B cell (primary cell): Measurements from ENCODE around the gene SOX18. TPM values are rescaled to one million over a fixed set of nuclear protein-coding genes. Genes with fewer than 3 reads are reported as not detected.

Source experiments
- ATAC-seq: fragments of 200-7000 bp; cut with Tn5 transposase; one replicate; pipeline ENCODE4 v1.10.0; 2021; ENCODE audit warnings: low read depth, mild to moderate bottlenecking, moderate number of reproducible peaks, moderate library complexity
- CTCF ChIA-PET: fragments of 350-600 bp; sonication (Branson Sonifier 250); formaldehyde crosslinking; loops from one replicate; lab custom pipeline; 2021; ENCODE audit warnings: antibody characterized with exemption, inconsistent platforms; lab: Charles Lee
- POLR2A ChIA-PET: fragments of 350-600 bp; sonication (Branson Sonifier 250); formaldehyde crosslinking; loops from one replicate; lab custom pipeline; 2021; ENCODE audit warnings: antibody characterized with exemption; lab: Charles Lee
- DNase-seq: peaks from one replicate; pipeline ENCODE4 v3.0.0; 2013
- H2AFZ ChIP-seq: 2 replicates; pipeline ENCODE4 v1.6.1; 2012; ENCODE audit warnings: mild to moderate bottlenecking, low read depth, low read length; ENCODE audit not compliant: insufficient read depth, poor library complexity, severe bottlenecking
- H3K27ac ChIP-seq, 2 donors: 1 replicate in 1 of 2; 2 replicates in 1 of 2; pipeline ENCODE4 v1.5.1; 2012 to 2013; ENCODE audit warnings: low read length in 2 of 2, mild to moderate bottlenecking in 2 of 2, moderate library complexity in 1 of 2
- H3K27me3 ChIP-seq, 4 experiments: fragments of 200-600 bp in 1 of 4; sonication (generic) in 1 of 4; replicated peaks in 1 of 4; 1 replicate in 2 of 4; 2 replicates in 2 of 4; pipeline versions ENCODE4 v1.6.1 to v1.7.0; 2013 to 2016; ENCODE audit warnings: low read length in 3 of 4, mild to moderate bottlenecking in 2 of 4, mixed read lengths in 1 of 4, moderate library complexity in 1 of 4; ENCODE audit not compliant: insufficient read depth in 4 of 4, control insufficient read depth in 3 of 4; ENCODE audit errors: control extremely low read depth in 1 of 4
- H3K36me3 ChIP-seq, 2 experiments: replicated peaks in 1 of 2; 1 replicate in 1 of 2; 2 replicates in 1 of 2; pipeline versions ENCODE4 v1.6.1 to v1.7.1; 2013; ENCODE audit warnings: low read length in 1 of 2; ENCODE audit not compliant: insufficient read depth in 2 of 2, control insufficient read depth in 1 of 2; ENCODE audit errors: control extremely low read depth in 1 of 2, extremely low read depth in 1 of 2
- H3K4me1 ChIP-seq, 2 donors: fragments of 200-600 bp in 1 of 2; sonication (generic) in 1 of 2; 1 replicate in 1 of 2; 2 replicates in 1 of 2; pipeline versions ENCODE4 v1.5.1 to v1.6.1; 2013 to 2017; ENCODE audit warnings: low read length in 2 of 2; ENCODE audit not compliant: control insufficient read depth in 2 of 2, insufficient read depth in 2 of 2
- H3K4me2 ChIP-seq: replicated peaks from 2 replicates; pipeline ENCODE3; 2012; ENCODE audit warnings: mild to moderate bottlenecking, low read depth, low read length; ENCODE audit not compliant: poor library complexity, severe bottlenecking
- H3K4me3 ChIP-seq, 5 experiments: fragments of 200-600 bp in 1 of 5; sonication (generic) in 1 of 5; 1 replicate in 3 of 5; 2 replicates in 2 of 5; pipeline versions ENCODE4 v1.5.1 to v1.7.0; 2011 to 2016; ENCODE audit warnings: low read length in 4 of 5, mild to moderate bottlenecking in 4 of 5, low read depth in 2 of 5, control low read depth in 1 of 5, moderate library complexity in 1 of 5; ENCODE audit not compliant: insufficient read depth in 1 of 5; ENCODE audit errors: control extremely low read depth in 1 of 5, extremely low read depth in 1 of 5
- H3K79me2 ChIP-seq: fragments of 200-600 bp; sonication (generic); one replicate; pipeline ENCODE4 v1.6.0; 2016; ENCODE audit warnings: low read length; ENCODE audit not compliant: control insufficient read depth, insufficient read depth
- H3K9ac ChIP-seq: fragments of 200-600 bp; sonication (generic); 2 replicates; pipeline ENCODE4 v1.6.1; 2017; ENCODE audit warnings: mild to moderate bottlenecking, low read length, moderate library complexity
- H3K9me3 ChIP-seq, 3 donors: one replicate each; pipeline versions ENCODE4 v1.6.1 to v1.7.1; 2013; ENCODE audit warnings: low read length in 2 of 3; ENCODE audit not compliant: control insufficient read depth in 2 of 3, insufficient read depth in 1 of 3; ENCODE audit errors: control extremely low read depth in 1 of 3
- H4K20me1 ChIP-seq: 2 replicates; pipeline ENCODE4 v1.6.0; 2012; ENCODE audit warnings: mild to moderate bottlenecking, low read length; ENCODE audit not compliant: insufficient read depth, control insufficient read depth, poor library complexity, severe bottlenecking
- H3K27ac Mint-ChIP-seq: one replicate; pipeline ENCODE4 v1.8.0; 2021; ENCODE audit warnings: mixed read lengths
- H3K27me3 Mint-ChIP-seq: one replicate; pipeline ENCODE4 v1.8.0; 2021; ENCODE audit warnings: mixed read lengths
- H3K4me1 Mint-ChIP-seq: one replicate; pipeline ENCODE4 v1.8.0; 2021; ENCODE audit warnings: mixed read lengths
- H3K4me3 Mint-ChIP-seq: one replicate; pipeline ENCODE4 v1.8.0; 2021; ENCODE audit warnings: mixed read lengths
- H3K9me3 Mint-ChIP-seq: one replicate; pipeline ENCODE4 v1.8.0; 2022; ENCODE audit warnings: mixed read lengths; ENCODE audit not compliant: insufficient read depth
- EZH2 ChIP-seq: IDR thresholded peaks from 2 replicates; pipeline ENCODE4 v1.6.1; 2012; ENCODE audit warnings: borderline replicate concordance, low read depth, mild to moderate bottlenecking, moderate library complexity, low read length; ENCODE audit not compliant: insufficient read depth, poor library complexity, severe bottlenecking
- WGBS: methylation state at CpG from one replicate; pipeline ENCODE4 v1.1.5; 2013; ENCODE audit warnings: missing lambda C conversion rate; ENCODE audit not compliant: insufficient coverage; 5-methylcytosine and 5-hydroxymethylcytosine counted together
- intact Hi-C: fragments of 100-400 bp; cut with micrococcal nuclease; formaldehyde crosslinking; loops from one replicate; pipeline ENCODE4 v1.10.0; 2022
- polyA plus RNA-seq: library from polyadenylated mRNA; depleted of rRNA; stranded (reverse); fragments of >200 nt; gene quantifications from 2 replicates; pipeline ENCODE4 v1.2.3, GENCODE V29; 2012
- total RNA-seq, 2 donors: library from RNA; stranded (reverse); fragments of 120-200 nt in 1 of 2; gene quantifications; 1 replicate in 1 of 2; 2 replicates in 1 of 2; pipeline versions ENCODE4 v1.2.3 to v1.2.4, GENCODE V29; 2013 to 2022
- TF ChIP-seq, protein P1 (sequence below): fragments of 200-600 bp; IDR thresholded peaks from one replicate; pipeline ENCODE4 v1.8.0; 2022; ENCODE audit warnings: antibody characterized with exemption, mild to moderate bottlenecking

The SOX18 gene
- total and polyA plus RNA-seq, 2 donors (not counting 1 experiment from before 2014, with no cell fraction given): not detected

DNA sequence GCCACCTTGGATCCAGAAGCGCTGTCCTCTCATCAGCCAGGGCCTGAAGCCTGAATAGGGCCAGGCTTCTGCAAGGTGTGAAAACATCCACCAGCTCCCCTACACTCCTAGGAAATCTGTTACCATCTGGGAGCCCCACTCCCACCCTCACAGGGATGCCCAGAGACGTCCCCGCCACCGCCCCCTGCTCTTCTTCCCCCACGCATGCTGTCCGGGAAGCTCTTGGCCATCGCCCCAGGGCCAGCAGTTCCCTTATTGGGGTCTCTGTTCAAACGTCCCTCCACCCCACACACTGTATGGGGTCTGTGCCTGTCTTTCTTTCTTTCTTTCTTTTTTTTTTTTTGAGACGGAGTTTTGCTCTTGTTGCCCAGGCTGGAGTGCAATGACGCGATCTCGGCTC lies 26.1 kb upstream of the SOX18 start:
- Histone ChIP-seq H3K4me3 (no peak overlapping the region), H3K27ac (peak overlapping the region in 1 of 2 donors; percentile 9), H2AFZ (no peak overlapping the region), H3K27me3 (no peaks in the 10 kb centered on the region), H3K4me2 (no peak overlapping the region), H3K79me2 (peaks cover 20% of the 10 kb centered on the region), H3K9ac (no peak overlapping the region), H3K4me1 (peaks cover 21 to 70% of the 10 kb centered on the region in 2 donors), H3K9me3 (no peaks in the 10 kb centered on the region), H4K20me1 (peaks cover 70% of the 10 kb centered on the region), H3K36me3 (peaks cover 0 to 48% of the 10 kb centered on the region in 2 experiments)
- POLR2A ChIA-PET: interaction anchor here (0.5 to 5.5 kb wide), 3 partner anchors 10 to 1231 kb away, joined by 3 to 55 read pairs (median 24); no protein-coding TSS in a partner anchor
- WGBS: 95% methylated on average over 8 of the region's 12 CpGs
- Mint-ChIP-seq H3K27me3 (no peaks in the 10 kb centered on the region), H3K9me3 (no peaks in the 10 kb centered on the region), H3K4me1 (peaks cover 54% of the 10 kb centered on the region), H3K4me3 (no peak overlapping the region), H3K27ac (peak overlapping the region; percentile 72)
- DNase-seq: no peak
- ATAC-seq: no peak
- CTCF ChIA-PET: interaction anchor here (0.7 to 11.8 kb wide), 3 partner anchors 36 to 578 kb away, joined by 4 to 220 read pairs (median 65); no protein-coding TSS in a partner anchor
- intact Hi-C loops: loop anchor here (5.0 kb wide), 2 partner anchors 118 to 182 kb away; partner anchors contain the start of genes PCMTD2 and UCKL1
- no peak for TF ChIP-seq EZH2

DNA sequence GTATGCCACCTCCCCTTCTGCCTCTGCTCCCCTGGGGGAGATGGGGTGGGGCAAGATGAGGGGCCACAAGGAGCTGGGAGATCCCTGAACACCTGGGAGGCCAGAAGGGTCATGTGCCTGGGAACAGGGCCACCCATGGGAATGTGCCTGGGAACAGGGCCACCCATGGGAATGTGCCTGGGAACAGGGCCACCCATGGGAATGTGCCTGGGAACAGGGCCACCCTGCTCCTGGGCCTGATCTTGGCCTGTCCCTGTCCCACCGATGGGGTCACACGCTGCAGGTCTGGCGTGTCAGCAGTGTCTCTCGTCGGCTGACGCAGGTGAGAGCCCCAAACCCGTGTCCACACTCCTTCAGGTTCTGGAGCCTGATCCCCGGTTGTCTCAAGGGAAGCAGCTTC lies 25.5 kb upstream of the SOX18 start:
- POLR2A ChIA-PET: interaction anchor here (0.5 to 0.7 kb wide), 3 partner anchors 12 to 1230 kb away, joined by 3 to 4 read pairs (median 3); no protein-coding TSS in a partner anchor
- no peak for ATAC-seq
- Histone ChIP-seq H3K9me3 (no peaks in the 10 kb centered on the region), H3K27me3 (no peaks in the 10 kb centered on the region), H3K9ac (no peak overlapping the region), H3K27ac (peak overlapping the region in 1 of 2 donors; percentile 9), H3K36me3 (peaks cover 0 to 48% of the 10 kb centered on the region in 2 experiments), H4K20me1 (peaks cover 71% of the 10 kb centered on the region), H2AFZ (no peak overlapping the region), H3K4me3 (no peak overlapping the region), H3K4me1 (peaks cover 19 to 70% of the 10 kb centered on the region in 2 donors), H3K79me2 (peaks cover 25% of the 10 kb centered on the region), H3K4me2 (no peak overlapping the region)
- CTCF ChIA-PET: interaction anchor here (0.6 to 8.2 kb wide), 2 partner anchors 35 to 332 kb away, joined by 3 to 65 read pairs; no protein-coding TSS in a partner anchor
- Mint-ChIP-seq H3K9me3 (no peaks in the 10 kb centered on the region), H3K27ac (peak overlapping the region; percentile 72), H3K4me1 (peaks cover 52% of the 10 kb centered on the region), H3K4me3 (no peak overlapping the region), H3K27me3 (no peaks in the 10 kb centered on the region)
- no peak for TF ChIP-seq EZH2
- TF ChIP-seq, protein P1, sequence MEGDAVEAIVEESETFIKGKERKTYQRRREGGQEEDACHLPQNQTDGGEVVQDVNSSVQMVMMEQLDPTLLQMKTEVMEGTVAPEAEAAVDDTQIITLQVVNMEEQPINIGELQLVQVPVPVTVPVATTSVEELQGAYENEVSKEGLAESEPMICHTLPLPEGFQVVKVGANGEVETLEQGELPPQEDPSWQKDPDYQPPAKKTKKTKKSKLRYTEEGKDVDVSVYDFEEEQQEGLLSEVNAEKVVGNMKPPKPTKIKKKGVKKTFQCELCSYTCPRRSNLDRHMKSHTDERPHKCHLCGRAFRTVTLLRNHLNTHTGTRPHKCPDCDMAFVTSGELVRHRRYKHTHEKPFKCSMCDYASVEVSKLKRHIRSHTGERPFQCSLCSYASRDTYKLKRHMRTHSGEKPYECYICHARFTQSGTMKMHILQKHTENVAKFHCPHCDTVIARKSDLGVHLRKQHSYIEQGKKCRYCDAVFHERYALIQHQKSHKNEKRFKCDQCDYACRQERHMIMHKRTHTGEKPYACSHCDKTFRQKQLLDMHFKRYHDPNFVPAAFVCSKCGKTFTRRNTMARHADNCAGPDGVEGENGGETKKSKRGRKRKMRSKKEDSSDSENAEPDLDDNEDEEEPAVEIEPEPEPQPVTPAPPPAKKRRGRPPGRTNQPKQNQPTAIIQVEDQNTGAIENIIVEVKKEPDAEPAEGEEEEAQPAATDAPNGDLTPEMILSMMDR: no peak
- intact Hi-C loops: loop anchor here (5.0 kb wide), 2 partner anchors 118 to 182 kb away; partner anchors contain the start of genes PCMTD2 and UCKL1
- no peak for DNase-seq
- WGBS: 95% methylated on average over 8 of the region's 8 CpGs
